ENCODE data around the gene CAB39. TPM values are rescaled to one million over a fixed set of nuclear protein-coding genes. Genes with fewer than 3 reads are reported as not detected.

The CAB39 gene
- total and polyA plus RNA-seq, 11 donors, result 28.6 to 99.2 (median 84.2) TPM

GRCh38 chr2:230681171-230681545, 31.5 kb upstream of the CAB39 start:
- 46 to 57% (median 50%) methylated on average over 7 of the region's 7 CpGs for WGBS, 4 donors

GRCh38 chr2:230682546-230682945, 30.1 kb upstream of the CAB39 start:
- 82 to 92% (median 88%) methylated on average over 3 of the region's 3 CpGs for WGBS, 4 donors
- H3K27ac ChIP-seq, result no peak overlapping the region
- intact Hi-C loops (cut with DNase I), result no loop called here
- peaks cover 0 to 11% (median 3%) of the 10 kb centered on the region in 12 donors for H3K9me3 ChIP-seq
- H3K4me1 ChIP-seq, result peaks cover 0 to 32% (median 0%) of the 10 kb centered on the region in 12 donors
- no peak for TF ChIP-seq POLR2A (IDR thresholded peaks at IDR 0.05)
- no peak for TF ChIP-seq CTCF (IDR thresholded peaks at IDR 0.05)
- no peaks in the 10 kb centered on the region for H3K36me3 ChIP-seq
- DNase-seq, result no peak
- ATAC-seq, result no peak
- H3K4me3 ChIP-seq, result no peak overlapping the region
- no peaks in the 10 kb centered on the region for H3K27me3 ChIP-seq

More at GRCh38 chr2:230681171-230681545, 31.5 kb upstream of the CAB39 start:
- peak in 1 of 4 donors; percentile 44 for ATAC-seq
- DNase-seq, result no peak
- no peak for TF ChIP-seq CTCF (IDR thresholded peaks at IDR 0.05)
- TF ChIP-seq POLR2A (IDR thresholded peaks at IDR 0.05), result no peak
- Histone ChIP-seq H3K27me3 (no peaks in the 10 kb centered on the region), H3K4me1 (peaks cover 0 to 42% (median 0%) of the 10 kb centered on the region in 12 donors), H3K36me3 (no peaks in the 10 kb centered on the region), H3K4me3 (no peak overlapping the region), H3K9me3 (peaks cover 0 to 14% (median 3%) of the 10 kb centered on the region in 12 donors), H3K27ac (no peak overlapping the region)
- intact Hi-C loops (cut with DNase I), result no loop called here

GRCh38 chr2:230684270-230685168, 28.1 kb upstream of the CAB39 start:
- no peaks in the 10 kb centered on the region for H3K9me3 ChIP-seq
- TF ChIP-seq CTCF (IDR thresholded peaks at IDR 0.05), result no peak
- no peak for TF ChIP-seq POLR2A (IDR thresholded peaks at IDR 0.05)
- peaks cover 0 to 18% (median 0%) of the 10 kb centered on the region in 12 donors for H3K4me1 ChIP-seq
- no peaks in the 10 kb centered on the region for H3K36me3 ChIP-seq
- H3K27ac ChIP-seq, result peak overlapping the region in 1 of 12 donors; percentile 79
- no peak for ATAC-seq
- H3K27me3 ChIP-seq, result no peaks in the 10 kb centered on the region
- intact Hi-C loops (cut with DNase I), result no loop called here
- no peak for DNase-seq
- WGBS, 4 donors, result 61 to 69% (median 66%) methylated on average over 8 of the region's 8 CpGs
- no peak overlapping the region for H3K4me3 ChIP-seq

GRCh38 chr2:230685178-230685577, 27.5 kb upstream of the CAB39 start:
- no peak for DNase-seq
- peak overlapping the region in 2 of 12 donors; percentile 13 to 79 for H3K27ac ChIP-seq
- H3K27me3 ChIP-seq, result no peaks in the 10 kb centered on the region
- H3K9me3 ChIP-seq, result no peaks in the 10 kb centered on the region
- TF ChIP-seq CTCF (IDR thresholded peaks at IDR 0.05), result no peak
- TF ChIP-seq POLR2A (IDR thresholded peaks at IDR 0.05), result no peak
- peaks cover 0 to 23% (median 0%) of the 10 kb centered on the region in 12 donors for H3K4me1 ChIP-seq
- intact Hi-C loops (cut with DNase I), result no loop called here
- no peaks in the 10 kb centered on the region for H3K36me3 ChIP-seq
- WGBS, 4 donors, result 57 to 67% (median 60%) methylated on average over 6 of the region's 6 CpGs
- peak overlapping the region in 1 of 12 donors; percentile 15 for H3K4me3 ChIP-seq
- ATAC-seq, result peak in 1 of 4 donors; percentile 34
